Ureter (tissue), 1 donor: ENCODE results near the gene KRT16. TPM values are rescaled to one million over a fixed set of nuclear protein-coding genes. Genes with fewer than 3 reads are reported as not detected.
"Not testable (repeated sequence)": the region's sequence is repeated elsewhere in the genome, so short reads cannot be mapped to it uniquely, and the experiment has no call there.

Experiments
- DNase-seq: peaks from one replicate; pipeline ENCODE4 v3.0.0-alpha.2; 2020; ENCODE audit warnings: low spot score
- total RNA-seq: library from RNA; stranded (reverse); gene quantifications from one replicate; pipeline ENCODE4 v1.2.4, GENCODE V29; 2023
- donor health status: DM: yes; HTN: yes; CAD: no.

The KRT16 gene
- total RNA-seq, 1 donor from 2014 or later: 0.73 TPM

GRCh38 chr17:41615454-41615853, 2.9 kb upstream of the KRT16 start:
- no peak for DNase-seq

- DNase-seq: not testable (repeated sequence)
Observed at GRCh38 chr17:41614767-41615166, 2.2 kb upstream of the KRT16 start.

- no peak for DNase-seq
Observed at GRCh38 chr17:41614098-41614497, 1.5 kb upstream of the KRT16 start.

GRCh38 chr17:41613277-41614082, 913 bp upstream of the KRT16 start:
- DNase-seq: no peak

- no peak for DNase-seq
Observed at GRCh38 chr17:41610965-41611640, 1.5 kb downstream of the KRT16 start.

- DNase-seq: not testable (repeated sequence)
Observed at GRCh38 chr17:41610061-41610517, 2.5 kb downstream of the KRT16 start.

- DNase-seq: not testable (repeated sequence)
Observed at GRCh38 chr17:41606930-41607329, 5.6 kb downstream of the KRT16 start.

GRCh38 chr17:41602524-41602923, 10.0 kb downstream of the KRT16 start:
- DNase-seq: no peak

- no peak for DNase-seq
Observed at GRCh38 chr17:41600318-41600717, 12.2 kb downstream of the KRT16 start.

- no peak for DNase-seq
Observed at GRCh38 chr17:41599680-41600079, 12.9 kb downstream of the KRT16 start.

- DNase-seq: no peak
Observed at GRCh38 chr17:41595585-41595984, 17.0 kb downstream of the KRT16 start.

GRCh38 chr17:41594363-41594915, 18.1 kb downstream of the KRT16 start:
- no peak for DNase-seq

GRCh38 chr17:41593306-41593981, 19.1 kb downstream of the KRT16 start:
- DNase-seq: no peak

GRCh38 chr17:41592601-41593305, 19.8 kb downstream of the KRT16 start:
- DNase-seq: no peak

- DNase-seq: no peak
Observed at GRCh38 chr17:41589301-41589700, 23.3 kb downstream of the KRT16 start.

- no peak for DNase-seq
Observed at GRCh38 chr17:41588126-41588810, 24.3 kb downstream of the KRT16 start.

- no peak for DNase-seq
Observed at GRCh38 chr17:41586863-41587495, 25.6 kb downstream of the KRT16 start, which contains the start of gene KRT14. KRT14 (minus strand) TSS chr17:41586895; CDS start chr17:41586834, 61 bp downstream.

- DNase-seq: no peak
Observed at GRCh38 chr17:41585301-41586056, 27.1 kb downstream of the KRT16 start.

GRCh38 chr17:41584331-41584927, 28.1 kb downstream of the KRT16 start:
- DNase-seq: not testable (repeated sequence)
